ENCODE measurements around the gene CYBA. TPM values are rescaled to one million over a fixed set of nuclear protein-coding genes. Genes with fewer than 3 reads are reported as not detected.

Gene CYBA
- total RNA-seq, 2 donors from 2014 or later = 126 to 177 TPM

Other genes starting within 250 kb of the CYBA start
- gene ZFPM1, start 197.8 kb downstream of the CYBA start, total RNA-seq = 10 to 100 TPM; 10.9 to 11.4 TPM
- gene ZC3H18, start 80.7 kb downstream of the CYBA start, total RNA-seq = 10 to 100 TPM; 11.7 to 22.4 TPM
- not detected for gene IL17C, start 12.5 kb downstream of the CYBA start, total RNA-seq
- 10 to 100 TPM; 16.9 to 28.7 TPM for gene MVD, start 12.0 kb upstream of the CYBA start, total RNA-seq
- under 1 TPM in 1 of 2 donors, not detected in 1; 0.26 TPM for gene SNAI3, start 35.5 kb upstream of the CYBA start, total RNA-seq
- gene RNF166, start 55.4 kb upstream of the CYBA start, total RNA-seq = 10 to 100 TPM; 16.6 to 27.7 TPM
- 10 to 100 TPM in 1 of 2 donors, 1 to 10 TPM in 1; 5.7 to 10.2 TPM for gene CTU2, start 55.5 kb upstream of the CYBA start, total RNA-seq
- gene PIEZO1, start 134.2 kb upstream of the CYBA start, total RNA-seq = 100 to 1,000 TPM in 1 of 2 donors, 10 to 100 TPM in 1; 61.0 to 269 TPM
- gene CDT1, start 152.7 kb upstream of the CYBA start, total RNA-seq = 1 to 10 TPM in 1 of 2 donors, not detected in 1; 7.6 TPM
- 100 to 1,000 TPM in 1 of 2 donors, 10 to 100 TPM in 1; 95.9 to 104 TPM for gene APRT, start 160.9 kb upstream of the CYBA start, total RNA-seq
- gene GALNS, start 205.9 kb upstream of the CYBA start, total RNA-seq = 10 to 100 TPM in 1 of 2 donors, 1 to 10 TPM in 1; 8.8 to 48.8 TPM
- gene TRAPPC2L, start 206.1 kb upstream of the CYBA start, total RNA-seq = 10 to 100 TPM in 1 of 2 donors, 1 to 10 TPM in 1; 7.6 to 35.5 TPM
- gene PABPN1L, start 215.6 kb upstream of the CYBA start, total RNA-seq = not detected

Data from body of pancreas (tissue), 2 donors.